Karpas-422 (cell line): ENCODE measurements around the gene CCNB2. TPM values are rescaled to one million over a fixed set of nuclear protein-coding genes. Genes with fewer than 3 reads are reported as not detected.

Experiments used
- DNase-seq: peaks from one replicate; pipeline ENCODE4 v3.0.0-alpha.2; 2015
- H2AFZ ChIP-seq: fragments of 200-600 bp; sonication (generic); 2 replicates; pipeline ENCODE4 v1.6.1; 2014; ENCODE audit warnings: antibody characterized with exemption, low read length, mixed read lengths
- H3K27ac ChIP-seq: fragments of 200-600 bp; sonication (generic); 2 replicates; pipeline ENCODE4 v1.5.1; 2014; ENCODE audit warnings: mild to moderate bottlenecking, low read length, moderate library complexity
- H3K27me3 ChIP-seq: fragments of 200-600 bp; sonication (generic); 2 replicates; pipeline ENCODE4 v1.6.1; 2014; ENCODE audit warnings: low read length, mixed read lengths
- H3K36me3 ChIP-seq: fragments of 200-600 bp; sonication (generic); 2 replicates; pipeline ENCODE4 v1.6.1; 2014; ENCODE audit warnings: low read length, mixed read lengths; ENCODE audit not compliant: insufficient read depth
- H3K4me1 ChIP-seq: fragments of 200-600 bp; sonication (generic); 2 replicates; pipeline ENCODE4 v1.6.1; 2014; ENCODE audit warnings: mild to moderate bottlenecking, low read length, mixed read lengths
- H3K4me2 ChIP-seq: fragments of 200-600 bp; sonication (generic); 2 replicates; pipeline ENCODE4 v1.6.1; 2014; ENCODE audit warnings: low read length, low read depth, mild to moderate bottlenecking; ENCODE audit not compliant: poor library complexity, severe bottlenecking
- H3K4me3 ChIP-seq: fragments of 200-600 bp; sonication (generic); 2 replicates; pipeline ENCODE4 v1.5.1; 2014; ENCODE audit warnings: mild to moderate bottlenecking, antibody characterized with exemption, low read length, mixed read lengths
- H3K79me2 ChIP-seq: fragments of 200-600 bp; sonication (generic); 2 replicates; pipeline ENCODE4 v1.6.1; 2014; ENCODE audit warnings: mild to moderate bottlenecking, low read length, mixed read lengths
- H3K9ac ChIP-seq: fragments of 200-600 bp; sonication (generic); 2 replicates; pipeline ENCODE4 v1.6.0; 2014; ENCODE audit warnings: low read length
- H3K9me2 ChIP-seq: fragments of 200-600 bp; sonication (generic), shearing (Covaris generic); replicated peaks from 2 replicates; pipeline ENCODE4 v1.6.0; 2014; ENCODE audit warnings: mild to moderate bottlenecking, low read length, moderate library complexity; ENCODE audit not compliant: insufficient read depth
- H3K9me3 ChIP-seq: fragments of 300-700, 200-600 bp; sonication (generic); 2 replicates; pipeline ENCODE4 v1.6.1; 2014; ENCODE audit warnings: low read length, mixed read lengths
- H4K20me1 ChIP-seq: fragments of 200-600 bp; sonication (generic); 2 replicates; pipeline ENCODE4 v1.6.1; 2014; ENCODE audit warnings: mild to moderate bottlenecking, antibody characterized with exemption, low read length, low read depth; ENCODE audit not compliant: insufficient read depth
- total RNA-seq: library from RNA; depleted of rRNA; stranded (reverse); fragments of >200 nt; shearing (Covaris generic); gene quantifications from 2 replicates; pipeline ENCODE4 v1.2.3, GENCODE V29; 2014; ENCODE audit warnings: low replicate concordance; rRNA removed

The CCNB2 gene
- total RNA-seq, result 35.4 and 65.2 TPM in 2 replicates

DNA sequence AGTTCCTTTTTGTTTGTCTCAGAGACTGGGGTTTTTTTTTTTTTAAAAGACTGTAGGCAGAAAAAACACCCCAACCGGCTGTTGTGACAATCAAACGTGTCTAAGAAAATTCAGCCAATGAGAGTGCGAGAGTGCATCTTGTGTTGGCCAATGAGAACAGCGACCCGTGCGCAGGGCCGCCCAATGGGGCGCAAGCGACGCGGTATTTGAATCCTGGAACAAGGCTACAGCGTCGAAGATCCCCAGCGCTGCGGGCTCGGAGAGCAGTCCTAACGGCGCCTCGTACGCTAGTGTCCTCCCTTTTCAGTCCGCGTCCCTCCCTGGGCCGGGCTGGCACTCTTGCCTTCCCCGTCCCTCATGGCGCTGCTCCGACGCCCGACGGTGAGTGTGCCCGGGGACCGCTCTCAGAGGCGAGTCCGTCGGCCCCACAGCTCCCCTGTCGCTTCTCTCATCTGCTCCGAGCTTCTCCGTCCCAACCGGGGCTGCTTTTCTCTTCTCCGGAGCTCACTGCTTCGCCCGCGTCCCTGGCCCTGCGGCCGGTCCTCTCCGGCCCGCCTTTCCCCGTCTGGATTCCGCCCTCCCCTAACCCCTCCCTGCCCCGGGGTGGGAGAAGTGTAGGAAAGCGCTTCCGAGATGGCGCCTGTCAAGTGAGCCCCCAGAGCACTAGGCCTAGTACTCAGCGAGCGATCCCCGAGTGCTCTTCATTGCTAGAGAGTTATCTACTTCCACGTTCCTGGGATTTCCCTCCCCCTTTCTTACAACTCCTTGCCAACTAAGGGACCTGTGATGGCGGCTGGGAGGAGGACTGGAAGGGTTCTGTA lies at the start of gene CCNB2:
TSS of gene CCNB2 (plus strand) at position 235 of the 821 bp plus-strand sequence. CDS start at position 358, 123 bp downstream.
- H3K4me1 ChIP-seq, result peaks cover 21% of the 10 kb centered on the region
- peak within 1 kb of the TSS; percentile 74 for H3K27ac ChIP-seq
- peak within 1 kb of the TSS; percentile 93 for H3K9ac ChIP-seq
- peaks cover 24% of the 10 kb centered on the region for H3K36me3 ChIP-seq
- no peaks in the 10 kb centered on the region for H4K20me1 ChIP-seq
- H3K9me2 ChIP-seq, result no peaks in the 10 kb centered on the region
- H3K79me2 ChIP-seq, result peaks cover 46% of the 10 kb centered on the region
- H3K4me2 ChIP-seq, result peak within 1 kb of the TSS; percentile 99
- H2AFZ ChIP-seq, result peak within 1 kb of the TSS; percentile 84
- H3K9me3 ChIP-seq, result no peaks in the 10 kb centered on the region
- H3K4me3 ChIP-seq, result peak within 1 kb of the TSS; percentile 96
- DNase-seq, result peak; percentile 97
- no peaks in the 10 kb centered on the region for H3K27me3 ChIP-seq

DNA sequence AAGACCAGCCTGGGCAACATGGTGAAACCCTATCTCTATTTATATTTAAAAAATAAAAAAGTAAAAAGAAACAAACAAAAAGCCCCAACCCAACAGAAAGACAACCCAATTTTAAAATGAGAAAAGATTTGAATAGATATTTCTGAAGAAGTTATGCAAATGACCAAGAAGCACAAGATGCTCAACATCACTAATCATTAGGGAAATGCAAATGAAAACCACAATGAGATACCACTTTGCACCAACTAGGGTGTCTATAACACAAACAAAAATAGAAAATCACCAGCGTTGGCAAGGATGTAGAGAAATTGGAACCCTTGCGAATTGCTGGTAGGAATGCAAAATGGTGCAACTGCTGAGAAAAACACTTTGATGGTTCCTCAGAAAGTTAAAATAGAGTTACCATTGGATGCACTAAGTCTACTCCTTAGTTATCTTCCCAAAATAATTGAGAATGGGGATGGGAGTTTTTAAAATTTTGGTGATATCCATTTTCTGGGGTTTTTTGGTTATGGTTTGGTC lies 45.8 kb upstream of the CCNB2 start:
- Histone ChIP-seq H3K4me3 (no peak overlapping the region), H3K79me2 (peaks cover 58% of the 10 kb centered on the region), H3K36me3 (peaks cover 64% of the 10 kb centered on the region), H3K4me2 (no peak overlapping the region), H3K9me2 (no peaks in the 10 kb centered on the region), H2AFZ (no peak overlapping the region), H3K9ac (no peak overlapping the region), H3K9me3 (no peaks in the 10 kb centered on the region), H4K20me1 (no peaks in the 10 kb centered on the region), H3K27me3 (no peaks in the 10 kb centered on the region), H3K4me1 (peaks cover 47% of the 10 kb centered on the region), H3K27ac (peak overlapping the region; percentile 51)
- DNase-seq, result peak; percentile 60

DNA sequence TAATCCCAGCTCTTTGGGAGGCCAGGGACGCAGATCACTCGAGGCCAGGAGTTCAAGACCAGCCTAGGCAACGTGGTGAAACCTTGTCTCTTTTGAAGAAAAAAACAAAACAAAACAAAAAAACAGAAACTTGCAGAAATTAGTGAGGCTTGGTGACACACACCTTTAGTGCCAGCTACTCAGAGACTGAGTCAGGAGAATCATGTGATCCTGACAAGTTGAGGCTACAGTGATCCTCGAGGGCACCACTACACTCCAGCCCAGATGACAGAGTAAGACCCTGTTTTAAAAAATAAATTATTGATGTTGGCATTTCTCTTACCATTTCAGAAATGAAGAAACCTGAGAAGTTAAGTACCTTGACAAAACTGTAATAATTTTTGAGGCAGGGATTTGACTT lies 44.6 kb upstream of the CCNB2 start:
- no peak overlapping the region for H3K4me3 ChIP-seq
- H3K9me2 ChIP-seq, result no peaks in the 10 kb centered on the region
- H2AFZ ChIP-seq, result no peak overlapping the region
- peaks cover 51% of the 10 kb centered on the region for H3K79me2 ChIP-seq
- peaks cover 61% of the 10 kb centered on the region for H3K36me3 ChIP-seq
- no peak overlapping the region for H3K27ac ChIP-seq
- no peaks in the 10 kb centered on the region for H3K27me3 ChIP-seq
- H3K4me2 ChIP-seq, result no peak overlapping the region
- H4K20me1 ChIP-seq, result no peaks in the 10 kb centered on the region
- DNase-seq, result no peak
- H3K4me1 ChIP-seq, result peaks cover 47% of the 10 kb centered on the region
- no peak overlapping the region for H3K9ac ChIP-seq
- no peaks in the 10 kb centered on the region for H3K9me3 ChIP-seq

- peak overlapping the region; percentile 53 for H3K27ac ChIP-seq
- H4K20me1 ChIP-seq, result no peaks in the 10 kb centered on the region
- no peaks in the 10 kb centered on the region for H3K27me3 ChIP-seq
- peak overlapping the region; percentile 10; the same call in 1 of the 2 replicates for H3K9ac ChIP-seq
- no peak for DNase-seq
- peaks cover 44% of the 10 kb centered on the region for H3K4me1 ChIP-seq
- no peaks in the 10 kb centered on the region for H3K9me2 ChIP-seq
- H3K4me2 ChIP-seq, result peak overlapping the region; percentile 49
- peaks cover 38% of the 10 kb centered on the region for H3K79me2 ChIP-seq
- no peaks in the 10 kb centered on the region for H3K9me3 ChIP-seq
- peak overlapping the region; percentile 1 for H3K4me3 ChIP-seq
- H3K36me3 ChIP-seq, result peaks cover 51% of the 10 kb centered on the region
- H2AFZ ChIP-seq, result no peak overlapping the region
Measured at GRCh38 chr15:59063042-59063441, 41.9 kb upstream of the CCNB2 start.

DNA sequence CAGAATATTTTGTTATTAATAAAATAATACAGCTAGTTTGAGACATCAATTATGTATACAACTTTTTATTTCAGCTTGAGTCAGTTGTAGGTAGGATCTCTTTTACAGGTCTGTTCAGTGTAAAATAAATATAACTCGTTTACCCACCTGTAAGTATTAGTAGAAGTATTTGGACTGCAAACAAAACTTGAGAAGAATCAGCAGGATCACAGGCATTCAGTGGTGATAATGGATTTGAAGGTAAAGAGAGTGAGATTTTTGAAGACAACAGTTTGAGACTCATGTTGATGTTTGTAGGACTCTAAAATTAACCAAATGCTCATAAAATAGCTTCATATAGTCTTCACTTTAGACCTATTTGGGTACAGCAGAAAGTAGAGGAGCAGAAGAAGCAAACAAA lies 35.5 kb upstream of the CCNB2 start:
- Histone ChIP-seq H3K4me1 (no peaks in the 10 kb centered on the region), H4K20me1 (no peaks in the 10 kb centered on the region), H3K9ac (no peak overlapping the region), H2AFZ (no peak overlapping the region), H3K4me2 (no peak overlapping the region), H3K27me3 (no peaks in the 10 kb centered on the region), H3K4me3 (no peak overlapping the region), H3K9me3 (no peaks in the 10 kb centered on the region), H3K79me2 (0 out of 2 replicates have a peak, but pooled peaks cover 5% of the 10 kb centered on the region), H3K27ac (no peak overlapping the region), H3K9me2 (no peaks in the 10 kb centered on the region), H3K36me3 (peaks cover 21% of the 10 kb centered on the region)
- DNase-seq, result no peak

- no peak overlapping the region for H2AFZ ChIP-seq
- no peaks in the 10 kb centered on the region for H3K9me2 ChIP-seq
- no peak for DNase-seq
- peaks cover 31% of the 10 kb centered on the region for H3K36me3 ChIP-seq
- no peaks in the 10 kb centered on the region for H3K9me3 ChIP-seq
- H4K20me1 ChIP-seq, result no peaks in the 10 kb centered on the region
- H3K4me3 ChIP-seq, result no peak overlapping the region
- no peak overlapping the region for H3K27ac ChIP-seq
- no peaks in the 10 kb centered on the region for H3K4me1 ChIP-seq
- H3K79me2 ChIP-seq, result peaks cover 15% of the 10 kb centered on the region
- no peak overlapping the region for H3K4me2 ChIP-seq
- H3K9ac ChIP-seq, result no peak overlapping the region
- H3K27me3 ChIP-seq, result no peaks in the 10 kb centered on the region
Measured at GRCh38 chr15:59074607-59075006, 30.3 kb upstream of the CCNB2 start.

GRCh38 chr15:59087731-59088130 lies 17.2 kb upstream of the CCNB2 start:
- Histone ChIP-seq H3K4me3 (no peak overlapping the region), H3K9ac (no peak overlapping the region), H3K36me3 (peaks cover 34% of the 10 kb centered on the region; the same call in 1 of the 2 replicates), H3K4me1 (peaks cover 7% of the 10 kb centered on the region), H3K79me2 (peaks cover 20% of the 10 kb centered on the region), H3K4me2 (no peak overlapping the region), H3K27me3 (no peaks in the 10 kb centered on the region), H4K20me1 (no peaks in the 10 kb centered on the region), H3K27ac (no peak overlapping the region), H3K9me2 (no peaks in the 10 kb centered on the region), H2AFZ (no peak overlapping the region), H3K9me3 (no peaks in the 10 kb centered on the region)
- no peak for DNase-seq

GRCh38 chr15:59094077-59094476 lies 10.9 kb upstream of the CCNB2 start:
- Histone ChIP-seq H3K4me1 (peaks cover 8% of the 10 kb centered on the region), H3K9me3 (no peaks in the 10 kb centered on the region), H4K20me1 (no peaks in the 10 kb centered on the region), H2AFZ (no peak overlapping the region), H3K27ac (no peak overlapping the region), H3K4me3 (no peak overlapping the region), H3K9me2 (no peaks in the 10 kb centered on the region), H3K4me2 (no peak overlapping the region), H3K9ac (no peak overlapping the region), H3K79me2 (no peaks in the 10 kb centered on the region; the same call in 1 of the 2 replicates), H3K27me3 (no peaks in the 10 kb centered on the region), H3K36me3 (peaks cover 43% of the 10 kb centered on the region)
- no peak for DNase-seq
